Endodermal cell (in vitro differentiated cells): Measurements from ENCODE around the gene NEMP2. TPM values are rescaled to one million over a fixed set of nuclear protein-coding genes. Genes with fewer than 3 reads are reported as not detected.

Source experiments
- DNase-seq: peaks from one replicate; pipeline ENCODE4 v3.0.0-alpha.2; 2017
- H3K27ac ChIP-seq: 2 replicates; pipeline ENCODE4 v1.5.1; 2013; ENCODE audit warnings: mild to moderate bottlenecking, low read depth, low read length, moderate library complexity
- H3K27me3 ChIP-seq: 2 replicates; pipeline ENCODE4 v1.6.1; 2013; ENCODE audit warnings: mild to moderate bottlenecking, low read length, moderate library complexity; ENCODE audit not compliant: insufficient read depth, control insufficient read depth, poor library complexity, severe bottlenecking
- H3K36me3 ChIP-seq: 2 replicates; pipeline ENCODE4 v1.7.0; 2013; ENCODE audit warnings: mild to moderate bottlenecking, low read length, moderate library complexity; ENCODE audit not compliant: control insufficient read depth, insufficient read depth
- H3K4me1 ChIP-seq: one replicate; pipeline ENCODE4 v1.7.0; 2013; ENCODE audit warnings: low read length; ENCODE audit not compliant: control insufficient read depth, insufficient read depth
- H3K4me3 ChIP-seq: 2 replicates; pipeline ENCODE4 v1.5.1; 2013; ENCODE audit warnings: mild to moderate bottlenecking, low read length, moderate library complexity
- H3K9ac ChIP-seq: 2 replicates; pipeline ENCODE4 v1.6.1; 2013; ENCODE audit warnings: mild to moderate bottlenecking, low read length, moderate library complexity; ENCODE audit not compliant: poor library complexity, severe bottlenecking; ENCODE audit errors: extremely low read depth
- H3K9me3 ChIP-seq: 2 replicates; pipeline ENCODE4 v1.6.1; 2013; ENCODE audit warnings: mild to moderate bottlenecking, low read length, moderate library complexity; ENCODE audit not compliant: control insufficient read depth
- H3K27ac Mint-ChIP-seq: 2 replicates; pipeline ENCODE4 v1.8.0; 2020; ENCODE audit warnings: mixed read lengths
- H3K27me3 Mint-ChIP-seq: 2 replicates; pipeline ENCODE4 v1.8.0; 2021; ENCODE audit warnings: mild to moderate bottlenecking, mixed read lengths; ENCODE audit not compliant: insufficient read depth
- H3K36me3 Mint-ChIP-seq: 2 replicates; pipeline ENCODE4 v1.8.0; 2020; ENCODE audit warnings: low read depth, mixed read lengths
- H3K4me1 Mint-ChIP-seq: 2 replicates; pipeline ENCODE4 v1.8.0; 2020; ENCODE audit warnings: mixed read lengths
- H3K4me3 Mint-ChIP-seq: 2 replicates; pipeline ENCODE4 v1.8.0; 2020; ENCODE audit warnings: mild to moderate bottlenecking, moderate library complexity, mixed read lengths
- H3K9me3 Mint-ChIP-seq: 2 replicates; pipeline ENCODE4 v1.8.0; 2020; ENCODE audit warnings: mild to moderate bottlenecking, mixed read lengths
- WGBS, 2 experiments: methylation state at CpG; one replicate each; pipeline versions ENCODE4 v1.1.5 to v1.1.7; 2013; ENCODE audit warnings: missing lambda C conversion rate in 2 of 2, mixed read lengths in 1 of 2; ENCODE audit not compliant: insufficient coverage in 1 of 2, insufficient read length in 1 of 2; 5-methylcytosine and 5-hydroxymethylcytosine counted together
- total RNA-seq, 2 donors: library from RNA; stranded (reverse); fragmentation: NEBNext Ultra II Directional in 1 of 2; extraction: Animal tissue kit (Norgen Biotek cat#: 25700) in 1 of 2; gene quantifications; 2 replicates in 1 of 2; 3 replicates in 1 of 2; pipeline ENCODE4 v1.2.1, GENCODE V29; 2021
- TF ChIP-seq, protein P1 (sequence below): fragments of 200-600 bp; sonication (generic); conservative IDR thresholded peaks from 2 replicates; pipeline ENCODE4 v1.5.0; 2021; ENCODE audit warnings: antibody characterized with exemption, mild to moderate bottlenecking

NEMP2 gene
- total RNA-seq, 2 donors from 2014 or later = 7.2 to 11.3 TPM

DNA sequence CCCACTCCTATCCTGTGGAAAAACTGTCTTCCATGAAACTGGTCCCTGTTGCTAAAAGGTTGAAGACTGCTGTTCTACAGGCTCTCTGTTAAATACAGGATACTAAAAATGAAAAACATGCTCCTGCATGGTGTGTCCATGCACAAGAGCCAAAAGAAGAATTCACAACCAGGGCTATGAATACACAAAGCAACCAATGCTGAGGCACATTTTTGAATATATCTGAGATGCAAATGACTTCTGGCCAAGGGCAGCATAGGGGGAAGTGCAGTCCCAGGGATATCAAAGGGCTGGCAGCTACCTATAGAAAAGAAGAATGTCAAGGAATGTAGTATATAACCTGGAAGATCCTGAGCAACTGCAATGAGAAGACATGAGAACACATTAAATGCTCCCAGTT, 6.6 kb downstream of the NEMP2 start:
- Histone ChIP-seq H3K36me3 (no peaks in the 10 kb centered on the region), H3K27me3 (no peaks in the 10 kb centered on the region), H3K27ac (no peak overlapping the region), H3K9me3 (no peaks in the 10 kb centered on the region), H3K4me1 (peaks cover 4% of the 10 kb centered on the region), H3K9ac (no peak overlapping the region), H3K4me3 (no peak overlapping the region)
- H3K9me3 Mint-ChIP-seq = no peaks in the 10 kb centered on the region
- no peak for DNase-seq
- peaks cover 26% of the 10 kb centered on the region for H3K4me1 Mint-ChIP-seq
- TF ChIP-seq, protein P1, sequence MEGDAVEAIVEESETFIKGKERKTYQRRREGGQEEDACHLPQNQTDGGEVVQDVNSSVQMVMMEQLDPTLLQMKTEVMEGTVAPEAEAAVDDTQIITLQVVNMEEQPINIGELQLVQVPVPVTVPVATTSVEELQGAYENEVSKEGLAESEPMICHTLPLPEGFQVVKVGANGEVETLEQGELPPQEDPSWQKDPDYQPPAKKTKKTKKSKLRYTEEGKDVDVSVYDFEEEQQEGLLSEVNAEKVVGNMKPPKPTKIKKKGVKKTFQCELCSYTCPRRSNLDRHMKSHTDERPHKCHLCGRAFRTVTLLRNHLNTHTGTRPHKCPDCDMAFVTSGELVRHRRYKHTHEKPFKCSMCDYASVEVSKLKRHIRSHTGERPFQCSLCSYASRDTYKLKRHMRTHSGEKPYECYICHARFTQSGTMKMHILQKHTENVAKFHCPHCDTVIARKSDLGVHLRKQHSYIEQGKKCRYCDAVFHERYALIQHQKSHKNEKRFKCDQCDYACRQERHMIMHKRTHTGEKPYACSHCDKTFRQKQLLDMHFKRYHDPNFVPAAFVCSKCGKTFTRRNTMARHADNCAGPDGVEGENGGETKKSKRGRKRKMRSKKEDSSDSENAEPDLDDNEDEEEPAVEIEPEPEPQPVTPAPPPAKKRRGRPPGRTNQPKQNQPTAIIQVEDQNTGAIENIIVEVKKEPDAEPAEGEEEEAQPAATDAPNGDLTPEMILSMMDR = no peak
- H3K36me3 Mint-ChIP-seq = no peaks in the 10 kb centered on the region
- H3K27me3 Mint-ChIP-seq = peaks cover 2% of the 10 kb centered on the region
- H3K4me3 Mint-ChIP-seq = no peak overlapping the region
- H3K27ac Mint-ChIP-seq = no peak overlapping the region

DNA sequence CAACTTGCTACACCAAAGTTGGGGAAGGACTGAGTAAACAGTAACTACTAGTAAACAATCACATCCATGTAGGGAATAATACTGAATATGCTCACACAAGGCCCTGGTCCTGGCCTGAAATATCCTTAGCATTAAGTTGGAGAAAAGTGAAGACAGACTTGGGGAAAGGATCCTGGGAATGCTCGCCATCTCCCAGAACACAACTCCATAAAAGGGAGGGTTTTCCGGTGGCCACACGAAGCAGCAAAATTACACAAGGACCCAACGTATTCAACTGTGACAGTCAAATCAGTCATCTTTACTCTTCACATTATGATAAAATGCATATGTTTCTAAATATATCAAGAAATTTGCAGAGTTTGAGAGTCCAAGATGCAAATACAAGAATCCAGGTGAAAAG, 7.3 kb downstream of the NEMP2 start:
- Mint-ChIP-seq H3K4me1 (peaks cover 26% of the 10 kb centered on the region), H3K9me3 (no peaks in the 10 kb centered on the region), H3K36me3 (no peaks in the 10 kb centered on the region), H3K27ac (no peak overlapping the region), H3K4me3 (no peak overlapping the region), H3K27me3 (peaks cover 2% of the 10 kb centered on the region)
- H3K4me3 ChIP-seq = no peak overlapping the region
- H3K9ac ChIP-seq = no peak overlapping the region
- no peaks in the 10 kb centered on the region for H3K9me3 ChIP-seq
- no peak overlapping the region for H3K27ac ChIP-seq
- H3K27me3 ChIP-seq = no peaks in the 10 kb centered on the region
- TF ChIP-seq, protein P1 = no peak
- H3K36me3 ChIP-seq = no peaks in the 10 kb centered on the region
- H3K4me1 ChIP-seq = peaks cover 4% of the 10 kb centered on the region
- 98% methylated on average over 4 of the region's 4 CpGs; no CpG with 5 or more reads in 1 of the 2 experiments for WGBS, 2 experiments
- DNase-seq = no peak

DNA sequence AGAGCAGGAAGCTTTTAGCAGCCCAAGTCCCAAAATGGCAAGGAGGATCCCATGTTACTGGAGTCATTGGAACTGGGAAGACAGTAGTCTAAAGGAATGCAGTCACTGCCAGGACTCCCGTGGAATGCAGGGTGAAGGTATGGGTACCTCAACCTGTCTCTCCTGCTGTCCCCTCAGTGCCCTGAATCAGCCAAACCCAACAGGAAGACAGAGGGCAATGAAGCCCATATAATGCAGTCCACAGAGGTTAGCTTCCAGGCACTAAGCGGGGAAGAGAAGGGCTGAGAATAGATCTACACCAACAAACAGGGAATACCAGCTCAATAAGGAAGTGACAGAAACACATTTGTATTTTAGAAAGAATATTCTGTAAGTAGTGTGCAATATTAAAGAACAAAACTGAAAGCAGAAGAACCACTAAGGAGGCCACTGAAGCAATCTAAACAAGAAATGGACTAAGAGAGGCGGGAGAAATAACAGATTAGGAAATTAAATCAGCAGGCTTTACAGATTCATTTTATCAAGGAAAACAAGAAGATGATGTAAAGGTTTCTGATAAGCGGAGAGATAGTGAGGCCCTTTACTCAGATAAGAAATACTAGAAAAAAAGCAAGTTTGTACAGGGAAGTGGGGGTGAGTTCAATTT, 8.3 kb downstream of the NEMP2 start:
- Mint-ChIP-seq H3K27me3 (peaks cover 2% of the 10 kb centered on the region), H3K4me1 (peaks cover 26% of the 10 kb centered on the region), H3K9me3 (no peaks in the 10 kb centered on the region), H3K27ac (no peak overlapping the region), H3K36me3 (no peaks in the 10 kb centered on the region), H3K4me3 (no peak overlapping the region)
- Histone ChIP-seq H3K27ac (no peak overlapping the region), H3K4me3 (no peak overlapping the region), H3K36me3 (no peaks in the 10 kb centered on the region), H3K9ac (no peak overlapping the region), H3K9me3 (no peaks in the 10 kb centered on the region), H3K4me1 (peaks cover 4% of the 10 kb centered on the region), H3K27me3 (no peaks in the 10 kb centered on the region)
- no peak for DNase-seq
- 90 to 93% methylated on average over 3 to 4 of the region's 4 CpGs for WGBS, 2 experiments
- TF ChIP-seq, protein P1 = no peak
